Fibroblast of the aortic adventitia (primary cell): Measurements from ENCODE around the gene FAM193A. TPM values are rescaled to one million over a fixed set of nuclear protein-coding genes. Genes with fewer than 3 reads are reported as not detected.
A peak's percentile ranks its signal among the peaks of the same experiment; 100 is the strongest.

ENCODE experiments used
- DNase-seq: peaks from one replicate; pipeline ENCODE4 v3.0.0-alpha.2; 2010; ENCODE audit warnings: low read depth
- H3K4me3 ChIP-seq: 2 replicates; pipeline ENCODE4 v1.5.1; 2011; ENCODE audit warnings: low read depth, mild to moderate bottlenecking, control low read depth, low read length, moderate library complexity
- total RNA-seq: library from RNA; depleted of rRNA; stranded (reverse); fragments of >200 nt; gene quantifications from 2 replicates; pipeline ENCODE4 v1.2.3, GENCODE V29; 2012; ENCODE audit warnings: low replicate concordance
- TF ChIP-seq, protein P1 (sequence below): IDR thresholded peaks from 2 replicates; pipeline ENCODE4 v1.5.1; 2011; ENCODE audit warnings: mild to moderate bottlenecking, low read length, control low read depth, inconsistent platforms; ENCODE audit not compliant: insufficient read depth

Gene FAM193A
- total RNA-seq, 1 donor = 17.4 TPM

DNA sequence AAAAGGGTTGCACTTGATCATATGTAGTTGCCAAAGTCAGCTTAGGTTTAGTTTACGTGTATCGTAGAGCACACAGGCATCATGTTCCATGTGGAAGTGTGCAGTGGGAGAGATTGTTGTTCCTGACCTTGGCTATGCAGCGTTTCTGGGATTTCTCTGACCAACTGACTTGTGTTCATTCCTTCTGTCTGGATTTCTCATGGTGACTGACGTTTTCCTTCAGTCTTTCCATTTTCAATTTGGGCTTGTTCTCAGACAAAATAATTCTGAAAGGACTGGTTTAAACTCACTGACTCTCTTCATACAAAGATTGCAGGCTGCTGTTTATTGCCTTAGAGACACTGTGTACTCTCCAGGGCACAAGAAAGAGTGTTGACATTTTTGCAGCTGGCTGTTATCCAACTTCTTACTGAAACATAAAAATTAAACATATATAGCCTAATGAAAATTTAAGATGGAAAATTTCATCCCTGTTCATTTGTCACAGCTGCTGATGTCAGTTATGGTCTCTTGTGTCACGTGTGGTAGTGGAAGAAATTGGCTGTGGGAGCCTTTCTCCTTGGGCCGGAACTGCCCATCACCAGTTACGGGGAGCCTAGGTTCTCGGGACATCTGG, 124.3 kb downstream of the FAM193A start:
- H3K4me3 ChIP-seq = no peak overlapping the region
- DNase-seq = no peak
- TF ChIP-seq, protein P1, sequence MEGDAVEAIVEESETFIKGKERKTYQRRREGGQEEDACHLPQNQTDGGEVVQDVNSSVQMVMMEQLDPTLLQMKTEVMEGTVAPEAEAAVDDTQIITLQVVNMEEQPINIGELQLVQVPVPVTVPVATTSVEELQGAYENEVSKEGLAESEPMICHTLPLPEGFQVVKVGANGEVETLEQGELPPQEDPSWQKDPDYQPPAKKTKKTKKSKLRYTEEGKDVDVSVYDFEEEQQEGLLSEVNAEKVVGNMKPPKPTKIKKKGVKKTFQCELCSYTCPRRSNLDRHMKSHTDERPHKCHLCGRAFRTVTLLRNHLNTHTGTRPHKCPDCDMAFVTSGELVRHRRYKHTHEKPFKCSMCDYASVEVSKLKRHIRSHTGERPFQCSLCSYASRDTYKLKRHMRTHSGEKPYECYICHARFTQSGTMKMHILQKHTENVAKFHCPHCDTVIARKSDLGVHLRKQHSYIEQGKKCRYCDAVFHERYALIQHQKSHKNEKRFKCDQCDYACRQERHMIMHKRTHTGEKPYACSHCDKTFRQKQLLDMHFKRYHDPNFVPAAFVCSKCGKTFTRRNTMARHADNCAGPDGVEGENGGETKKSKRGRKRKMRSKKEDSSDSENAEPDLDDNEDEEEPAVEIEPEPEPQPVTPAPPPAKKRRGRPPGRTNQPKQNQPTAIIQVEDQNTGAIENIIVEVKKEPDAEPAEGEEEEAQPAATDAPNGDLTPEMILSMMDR = no peak

DNA sequence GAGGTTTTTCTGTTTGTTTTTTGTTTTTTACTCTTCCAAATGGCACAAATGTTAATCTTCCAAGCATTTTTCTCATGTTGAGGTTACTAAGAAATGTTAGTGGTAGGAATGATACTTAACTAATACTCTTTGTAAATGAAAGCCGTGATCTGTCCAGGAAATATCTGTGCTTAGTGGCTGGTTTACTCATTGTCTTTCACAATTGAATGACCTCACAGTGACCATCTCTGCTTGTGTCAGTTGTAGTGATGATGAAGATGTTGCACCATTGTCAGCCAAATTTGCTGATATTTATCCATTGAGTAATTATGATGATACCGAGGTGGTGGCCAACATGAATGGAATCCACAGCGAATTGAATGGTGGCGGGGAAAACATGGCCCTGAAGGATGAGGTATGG, 126.2 kb downstream of the FAM193A start:
- DNase-seq = peak; percentile 78
- TF ChIP-seq, protein P1 = no peak
- no peak overlapping the region for H3K4me3 ChIP-seq

GRCh38 chr4:2663275-2663674, 126.8 kb downstream of the FAM193A start:
- peak; percentile 12 for DNase-seq
- TF ChIP-seq, protein P1 = no peak
- H3K4me3 ChIP-seq = no peak overlapping the region

DNA sequence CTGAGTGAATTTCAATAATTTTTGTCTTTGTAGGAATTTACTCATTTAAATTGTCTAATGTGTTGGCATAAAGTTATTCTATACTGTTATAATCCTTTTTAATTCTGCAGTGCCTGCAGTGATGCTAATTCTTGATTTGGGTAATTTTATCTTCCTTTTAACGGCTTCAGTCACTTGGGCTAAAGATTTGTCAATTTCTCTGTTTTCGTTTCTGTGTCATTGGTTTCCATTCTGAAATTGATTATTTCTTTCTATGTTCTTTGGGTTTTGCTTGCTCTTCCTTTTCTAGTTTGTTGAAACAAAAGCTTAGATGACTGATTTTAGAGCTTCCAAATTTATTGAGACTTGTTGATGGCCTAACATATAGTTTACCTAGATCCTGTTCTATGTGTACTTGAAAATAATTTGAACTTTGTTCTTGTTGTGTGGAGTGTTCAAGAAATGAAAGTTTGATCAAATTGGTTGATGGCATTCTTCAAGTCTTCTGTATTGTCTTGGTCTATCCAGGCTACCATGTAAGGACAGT, 130.3 kb downstream of the FAM193A start:
- H3K4me3 ChIP-seq = no peak overlapping the region
- no peak for DNase-seq
- TF ChIP-seq, protein P1 = no peak

- TF ChIP-seq, protein P1 = no peak
- peak; percentile 21 for DNase-seq
- H3K4me3 ChIP-seq = no peak overlapping the region
These were observed 131.0 kb downstream of the FAM193A start for GRCh38 chr4:2667428-2667827.

GRCh38 chr4:2671267-2671895, 134.9 kb downstream of the FAM193A start:
- no peak overlapping the region for H3K4me3 ChIP-seq
- DNase-seq = no peak
- TF ChIP-seq, protein P1 = no peak
